Upper lobe of left lung (tissue), 4 donors: Measurements from ENCODE around the gene PTPRD.

Experiments used
- EP300 ChIP-seq, 4 donors: sonication (generic); formaldehyde crosslinking; IDR thresholded peaks; one replicate each; pipeline ENCODE4 v1.5.1; 2017; ENCODE audit warnings: antibody characterized with exemption in 4 of 4, control low read depth in 2 of 4
- POLR2A ChIP-seq, 4 donors: fragments of 450-650 bp; IDR thresholded peaks; one replicate each; pipeline ENCODE4 v1.5.1; 2016 to 2017; ENCODE audit warnings: antibody characterized with exemption in 4 of 4, mild to moderate bottlenecking in 2 of 4
- POLR2AphosphoS5 ChIP-seq, 2 donors: sonication (generic); formaldehyde crosslinking; IDR thresholded peaks; one replicate each; pipeline ENCODE4 v1.5.1; 2017; ENCODE audit warnings: antibody characterized with exemption in 2 of 2
- TF ChIP-seq, protein P1 (sequence below), 6 experiments: fragments of 450-650 bp in 4 of 6; fragments of 200-600 bp in 2 of 6; sonication (generic) in 2 of 6; IDR thresholded peaks; one replicate each; pipeline ENCODE4 v1.5.1; 2016 to 2019; ENCODE audit warnings: antibody characterized with exemption in 6 of 6

- TF ChIP-seq, protein P1, sequence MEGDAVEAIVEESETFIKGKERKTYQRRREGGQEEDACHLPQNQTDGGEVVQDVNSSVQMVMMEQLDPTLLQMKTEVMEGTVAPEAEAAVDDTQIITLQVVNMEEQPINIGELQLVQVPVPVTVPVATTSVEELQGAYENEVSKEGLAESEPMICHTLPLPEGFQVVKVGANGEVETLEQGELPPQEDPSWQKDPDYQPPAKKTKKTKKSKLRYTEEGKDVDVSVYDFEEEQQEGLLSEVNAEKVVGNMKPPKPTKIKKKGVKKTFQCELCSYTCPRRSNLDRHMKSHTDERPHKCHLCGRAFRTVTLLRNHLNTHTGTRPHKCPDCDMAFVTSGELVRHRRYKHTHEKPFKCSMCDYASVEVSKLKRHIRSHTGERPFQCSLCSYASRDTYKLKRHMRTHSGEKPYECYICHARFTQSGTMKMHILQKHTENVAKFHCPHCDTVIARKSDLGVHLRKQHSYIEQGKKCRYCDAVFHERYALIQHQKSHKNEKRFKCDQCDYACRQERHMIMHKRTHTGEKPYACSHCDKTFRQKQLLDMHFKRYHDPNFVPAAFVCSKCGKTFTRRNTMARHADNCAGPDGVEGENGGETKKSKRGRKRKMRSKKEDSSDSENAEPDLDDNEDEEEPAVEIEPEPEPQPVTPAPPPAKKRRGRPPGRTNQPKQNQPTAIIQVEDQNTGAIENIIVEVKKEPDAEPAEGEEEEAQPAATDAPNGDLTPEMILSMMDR (IDR thresholded peaks at IDR 0.05) = no peak
- TF ChIP-seq POLR2AphosphoS5 (IDR thresholded peaks at IDR 0.05) (no peak), POLR2A (IDR thresholded peaks at IDR 0.05) (no peak), EP300 (IDR thresholded peaks at IDR 0.05) (no peak)
Measured at GRCh38 chr9:8508671-8509290, 2104.0 kb downstream of the PTPRD start.
